Measurements from ENCODE around the gene MFSD12.
A peak's percentile ranks its signal among the peaks of the same experiment; 100 is the strongest.
"Not testable (repeated sequence)": the region's sequence is repeated elsewhere in the genome, so short reads cannot be mapped to it uniquely, and the experiment has no call there.

MFSD12 gene

GRCh38 chr19:3584036-3584802, 26.8 kb upstream of the MFSD12 start:
- DNase-seq = not testable (repeated sequence)

- DNase-seq = not testable (repeated sequence)
Measured at GRCh38 chr19:3581792-3582191, 24.4 kb upstream of the MFSD12 start.

- DNase-seq = no peak
Measured at GRCh38 chr19:3580156-3580934, 23.0 kb upstream of the MFSD12 start.

- DNase-seq = no peak
Measured at GRCh38 chr19:3578390-3578789, 21.0 kb upstream of the MFSD12 start.

GRCh38 chr19:3577723-3578344, 20.4 kb upstream of the MFSD12 start:
- DNase-seq = no peak

GRCh38 chr19:3576696-3577443, 19.5 kb upstream of the MFSD12 start:
- DNase-seq = no peak

- no peak for DNase-seq
Measured at GRCh38 chr19:3575949-3576673, 18.7 kb upstream of the MFSD12 start.

- no peak for DNase-seq
Measured at GRCh38 chr19:3575260-3575741, 17.9 kb upstream of the MFSD12 start.

- DNase-seq = peak; percentile 64
Measured at GRCh38 chr19:3573858-3574637, 16.7 kb upstream of the MFSD12 start.

- no peak for DNase-seq
Measured at GRCh38 chr19:3573162-3573857, 15.9 kb upstream of the MFSD12 start.

- no peak for DNase-seq
Measured at GRCh38 chr19:3572855-3573161, 15.4 kb upstream of the MFSD12 start, which contains the start of gene HMG20B. HMG20B (plus strand) TSS chr19:3572944; CDS start chr19:3573310, 366 bp downstream.

GRCh38 chr19:3572132-3572854, 14.9 kb upstream of the MFSD12 start:
- DNase-seq = peak; percentile 100

- DNase-seq = no peak
Measured at GRCh38 chr19:3570606-3571011, 13.2 kb upstream of the MFSD12 start.

GRCh38 chr19:3570042-3570441, 12.7 kb upstream of the MFSD12 start:
- DNase-seq = not testable (repeated sequence)

GRCh38 chr19:3565139-3565538, 7.8 kb upstream of the MFSD12 start:
- no peak for DNase-seq

GRCh38 chr19:3563709-3564524, 6.5 kb upstream of the MFSD12 start:
- no peak for DNase-seq

- peak; percentile 70 for DNase-seq
Measured at GRCh38 chr19:3556978-3557460, 367 bp downstream of the MFSD12 start.

GRCh38 chr19:3556423-3556977, 886 bp downstream of the MFSD12 start:
- no peak for DNase-seq
